ENCODE data around the gene MAP1LC3B. TPM values are rescaled to one million over a fixed set of nuclear protein-coding genes. Genes with fewer than 3 reads are reported as not detected.

Gene MAP1LC3B
- total RNA-seq = 50.8 and 56.0 TPM in 2 replicates

GRCh38 chr16:87391950-87392820 lies at the start of gene MAP1LC3B:
Gene MAP1LC3B, plus strand, starts transcription at chr16:87392336. Its CDS starts 92 bp downstream, at chr16:87392428.

GRCh38 chr16:87383505-87384161 lies 8.5 kb upstream of the MAP1LC3B start, which contains the start of gene FBXO31:
Gene FBXO31, minus strand, starts transcription at chr16:87383776. Its CDS starts 32 bp downstream, at chr16:87383744.

Other genes with a start within 250 kb of the MAP1LC3B start
- gene C16orf95, start 74.9 kb upstream of the MAP1LC3B start, total RNA-seq = 2.2 and 2.3 TPM in 2 replicates
- 21.9 and 26.9 TPM in 2 replicates for gene FBXO31, start 8.6 kb upstream of the MAP1LC3B start, total RNA-seq
- gene ZCCHC14, start 100.7 kb downstream of the MAP1LC3B start, total RNA-seq = 5.4 and 5.9 TPM in 2 replicates
- 0.13 TPM in 1 of 2 replicates, not detected in the other for gene JPH3, start 210.2 kb downstream of the MAP1LC3B start, total RNA-seq

Data from mammary microvascular endothelial cell (primary cell).